Transverse colon (tissue), 4 donors: ENCODE measurements around the gene POU2F2. TPM values are rescaled to one million over a fixed set of nuclear protein-coding genes. Genes with fewer than 3 reads are reported as not detected.
"Not testable (repeated sequence)": the region's sequence is repeated elsewhere in the genome, so short reads cannot be mapped to it uniquely, and the experiment has no call there.

Experiments
- DNase-seq: peaks from one replicate; pipeline ENCODE4 v3.0.0-alpha.2; 2019
- H3K27ac ChIP-seq, 4 donors: fragments of 200-600 bp; sonication (generic); 2 replicates each; pipeline ENCODE4 v1.5.1; 2016 to 2018; ENCODE audit warnings: inconsistent platforms in 4 of 4
- H3K27me3 ChIP-seq: fragments of 200-600 bp; sonication (generic); 2 replicates; pipeline ENCODE4 v1.5.1; 2017; ENCODE audit warnings: inconsistent platforms
- H3K36me3 ChIP-seq, 4 donors: fragments of 200-600 bp; sonication (generic); 2 replicates each; pipeline ENCODE4 v1.5.1; 2017 to 2019; ENCODE audit warnings: inconsistent platforms in 4 of 4
- H3K4me1 ChIP-seq, 4 donors: fragments of 200-600 bp; sonication (generic); 2 replicates each; pipeline ENCODE4 v1.5.1; 2017 to 2020; ENCODE audit warnings: inconsistent platforms in 4 of 4
- H3K4me3 ChIP-seq, 4 donors: fragments of 200-600 bp; sonication (generic); 1 replicate in 1 of 4; 2 replicates in 3 of 4; pipeline versions ENCODE4 v1.5.1 to v1.6.1; 2017 to 2019; ENCODE audit warnings: inconsistent platforms in 4 of 4
- H3K9me3 ChIP-seq, 2 donors: fragments of 200-600 bp; sonication (generic); 2 replicates each; pipeline ENCODE4 v1.5.1; 2017 to 2019; ENCODE audit warnings: inconsistent platforms in 2 of 2
- EP300 ChIP-seq: sonication (generic); formaldehyde crosslinking; IDR thresholded peaks from one replicate; pipeline ENCODE4 v1.6.1; 2017; ENCODE audit warnings: antibody characterized with exemption, low read depth
- POLR2A ChIP-seq: fragments of 450-650 bp; IDR thresholded peaks from one replicate; pipeline ENCODE4 v1.6.1; 2016; ENCODE audit warnings: antibody characterized with exemption, mild to moderate bottlenecking, moderate library complexity
- POLR2AphosphoS5 ChIP-seq, 3 donors: sonication (generic); formaldehyde crosslinking; IDR thresholded peaks; one replicate each; pipeline ENCODE4 v1.6.1; 2016; ENCODE audit warnings: antibody characterized with exemption in 3 of 3
- WGBS, 2 donors: methylation state at CpG; one replicate each; pipeline ENCODE4 v1.1.5; 2018; ENCODE audit warnings: low coverage in 1 of 2; 5-methylcytosine and 5-hydroxymethylcytosine counted together
- in situ Hi-C, 4 donors: fragments of 200-750 bp; cut with MboI; loops; one replicate each; pipeline versions ENCODE4 v1.15.0 to v1.15.1; 2017; ENCODE audit warnings: low sequenced_read_pairs in 3 of 4, low pct_ligation_motif_present in 1 of 4, low pct_unique_long_range_greater_than_20kb in 1 of 4
- intact Hi-C: fragments of 100-400 bp; cut with DNase I; formaldehyde crosslinking; loops from one replicate; pipeline ENCODE4 v1.15.1; 2023; ENCODE audit warnings: low total_unique reads
- total RNA-seq, 4 donors: library from RNA; depleted of rRNA; stranded (reverse); fragments of >200 nt; gene quantifications; one replicate each; pipeline ENCODE4 v1.1.0, GENCODE V29; 2016
- TF ChIP-seq, protein P1 (sequence below), 5 experiments: fragments of 200-600 bp in 3 of 5; fragments of 450-650 bp in 2 of 5; sonication (generic) in 3 of 5; IDR thresholded peaks; 1 replicate in 2 of 5; 2 replicates in 3 of 5; pipeline ENCODE4 v1.5.1; 2016 to 2017; ENCODE audit warnings: antibody characterized with exemption in 5 of 5, inconsistent platforms in 3 of 5, mild to moderate bottlenecking in 2 of 5, moderate library complexity in 1 of 5

The POU2F2 gene
- total RNA-seq, 4 donors from 2014 or later: 0.96 to 7.1 (median 3.4) TPM

DNA sequence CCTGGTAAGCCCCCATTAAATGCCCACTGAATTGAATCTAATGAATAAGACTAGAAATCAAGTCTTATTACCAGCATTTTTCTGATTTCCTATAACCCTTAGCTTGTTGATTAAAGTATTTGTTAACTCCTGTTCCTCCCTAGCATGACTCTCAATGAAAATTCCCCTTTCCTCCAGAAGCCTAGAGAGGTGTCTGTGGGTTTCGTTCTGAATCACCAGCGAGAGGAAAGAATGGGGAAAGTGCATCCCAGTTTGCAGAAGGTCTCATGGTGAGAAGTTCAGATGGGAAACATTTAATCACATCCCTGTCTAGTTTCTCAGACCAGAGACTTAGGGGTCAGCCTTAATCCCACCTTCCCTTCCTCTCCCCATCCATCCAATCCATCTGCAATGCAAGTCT lies 26.9 kb downstream of the POU2F2 start:
- Histone ChIP-seq H3K4me1 (no peaks in the 10 kb centered on the region), H3K4me3 (no peak overlapping the region), H3K27ac (no peak overlapping the region), H3K36me3 (no peaks in the 10 kb centered on the region), H3K27me3 (peaks cover 12% of the 10 kb centered on the region), H3K9me3 (no peaks in the 10 kb centered on the region)
- TF ChIP-seq POLR2AphosphoS5 (IDR thresholded peaks at IDR 0.05) (no peak), EP300 (no peak), POLR2A (no peak)
- TF ChIP-seq, protein P1, sequence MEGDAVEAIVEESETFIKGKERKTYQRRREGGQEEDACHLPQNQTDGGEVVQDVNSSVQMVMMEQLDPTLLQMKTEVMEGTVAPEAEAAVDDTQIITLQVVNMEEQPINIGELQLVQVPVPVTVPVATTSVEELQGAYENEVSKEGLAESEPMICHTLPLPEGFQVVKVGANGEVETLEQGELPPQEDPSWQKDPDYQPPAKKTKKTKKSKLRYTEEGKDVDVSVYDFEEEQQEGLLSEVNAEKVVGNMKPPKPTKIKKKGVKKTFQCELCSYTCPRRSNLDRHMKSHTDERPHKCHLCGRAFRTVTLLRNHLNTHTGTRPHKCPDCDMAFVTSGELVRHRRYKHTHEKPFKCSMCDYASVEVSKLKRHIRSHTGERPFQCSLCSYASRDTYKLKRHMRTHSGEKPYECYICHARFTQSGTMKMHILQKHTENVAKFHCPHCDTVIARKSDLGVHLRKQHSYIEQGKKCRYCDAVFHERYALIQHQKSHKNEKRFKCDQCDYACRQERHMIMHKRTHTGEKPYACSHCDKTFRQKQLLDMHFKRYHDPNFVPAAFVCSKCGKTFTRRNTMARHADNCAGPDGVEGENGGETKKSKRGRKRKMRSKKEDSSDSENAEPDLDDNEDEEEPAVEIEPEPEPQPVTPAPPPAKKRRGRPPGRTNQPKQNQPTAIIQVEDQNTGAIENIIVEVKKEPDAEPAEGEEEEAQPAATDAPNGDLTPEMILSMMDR (IDR thresholded peaks at IDR 0.05): no peak
- in situ Hi-C loops (loop anchor here in 2 of 4 donors (25.0 kb wide), 1 partner anchor 207 kb away; the partner anchor contains the start of genes PAFAH1B3 (in 2 of the 2), PRR19 (in 2 of the 2) and TMEM145 (in 2 of the 2)), intact Hi-C loops (no loop called here)
- no peak for DNase-seq
- WGBS, 2 donors: 51 to 77% methylated on average over 2 of the region's 2 CpGs

DNA sequence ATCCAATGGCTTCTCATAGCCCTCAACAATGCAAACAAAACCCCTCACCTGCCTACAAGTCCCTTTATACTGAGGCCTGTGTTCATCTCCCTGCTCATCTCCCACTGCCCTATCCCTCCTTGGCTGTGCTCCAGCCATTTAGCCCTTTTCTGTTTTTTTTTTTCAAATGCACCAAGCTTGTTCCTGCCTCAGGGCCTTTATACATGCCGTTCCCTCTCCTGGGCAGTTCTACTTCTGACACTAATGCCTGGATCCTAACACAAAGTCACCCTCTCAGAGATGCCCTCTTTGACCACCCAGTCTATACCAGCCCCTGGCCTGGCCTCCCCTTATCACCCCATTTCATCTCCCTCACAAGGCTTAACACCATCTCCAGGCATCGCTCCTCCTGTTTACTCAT lies 29.4 kb downstream of the POU2F2 start:
- WGBS, 2 donors: 71 to 97% methylated on average over 1 to 2 of the region's 2 CpGs
- H3K4me3 ChIP-seq: no peak overlapping the region
- no peaks in the 10 kb centered on the region for H3K36me3 ChIP-seq
- H3K9me3 ChIP-seq: no peaks in the 10 kb centered on the region
- in situ Hi-C loops (loop anchor here in 2 of 4 donors (25.0 kb wide), 1 partner anchor 209 kb away; the partner anchor contains the start of genes PAFAH1B3 (in 2 of the 2), PRR19 (in 2 of the 2) and TMEM145 (in 2 of the 2)), intact Hi-C loops (no loop called here)
- no peaks in the 10 kb centered on the region for H3K4me1 ChIP-seq
- DNase-seq: no peak
- TF ChIP-seq EP300 (no peak), POLR2A (no peak), POLR2AphosphoS5 (IDR thresholded peaks at IDR 0.05) (no peak)
- TF ChIP-seq, protein P1 (IDR thresholded peaks at IDR 0.05): no peak
- peaks cover 12% of the 10 kb centered on the region for H3K27me3 ChIP-seq
- H3K27ac ChIP-seq: no peak overlapping the region

DNA sequence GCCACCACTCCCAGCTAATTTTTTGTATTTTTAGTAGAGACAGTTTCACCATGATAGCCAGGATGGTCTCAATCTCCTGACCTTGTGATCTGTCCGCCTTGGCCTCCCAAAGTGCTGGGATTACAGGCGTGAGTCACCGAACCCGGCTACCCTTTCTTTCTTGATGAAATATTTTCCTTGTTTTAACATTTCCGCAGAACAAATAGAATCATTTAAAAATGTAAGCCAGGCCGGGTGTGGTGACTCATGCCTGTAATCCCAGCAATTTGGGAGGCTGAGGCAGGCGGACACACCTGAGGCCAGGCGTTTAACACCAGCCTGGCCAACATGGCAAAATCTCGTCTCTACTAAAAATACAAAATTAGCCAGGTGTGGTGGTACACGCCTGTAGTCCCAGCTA lies 32.0 kb downstream of the POU2F2 start:
- H3K4me1 ChIP-seq, H3K36me3 ChIP-seq, H3K27ac ChIP-seq, DNase-seq, intact Hi-C loops, H3K4me3 ChIP-seq, H3K27me3 ChIP-seq, H3K9me3 ChIP-seq: not testable (repeated sequence)
- WGBS, 2 donors: 87% methylated on average over 7 to 10 of the region's 10 CpGs
- in situ Hi-C loops: loop anchor here in 2 of 4 donors (25.0 kb wide), 1 partner anchor 212 kb away; the partner anchor contains the start of genes PAFAH1B3 (in 2 of the 2), PRR19 (in 2 of the 2) and TMEM145 (in 2 of the 2)

DNA sequence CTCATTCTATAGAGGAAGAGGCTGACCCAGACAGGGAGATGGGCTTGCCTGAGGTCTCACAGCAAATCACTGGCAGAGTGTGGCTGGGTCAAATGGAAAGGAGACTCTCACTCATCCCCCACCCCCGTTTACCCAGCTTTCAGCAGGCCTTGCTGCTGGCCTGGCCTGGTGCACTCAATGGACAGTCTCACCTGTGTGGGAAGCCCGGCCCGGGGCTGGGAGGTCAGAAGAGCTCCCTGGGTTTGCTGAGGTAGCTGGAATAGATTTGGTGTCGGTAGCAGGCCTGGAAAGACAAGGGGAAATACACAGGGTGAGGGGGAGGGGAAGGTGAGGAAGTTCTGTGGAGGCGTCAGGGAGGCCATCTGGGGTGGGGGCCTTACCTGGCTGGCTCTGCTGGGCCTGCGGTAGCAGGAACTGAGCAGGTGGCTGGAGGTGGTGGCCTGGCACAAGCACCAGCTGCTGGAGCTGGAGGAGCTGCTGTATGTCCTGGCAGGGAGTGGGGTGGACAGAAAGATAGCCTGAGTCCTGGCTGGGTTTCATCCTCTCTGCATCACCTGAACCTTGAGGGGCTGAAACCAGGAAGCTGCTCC lies 32.8 kb downstream of the POU2F2 start:
- Histone ChIP-seq H3K4me1 (peaks cover 0 to under 1% (median 0%) of the 10 kb centered on the region in 4 donors), H3K27me3 (no peaks in the 10 kb centered on the region), H3K4me3 (no peak overlapping the region), H3K27ac (no peak overlapping the region), H3K36me3 (no peaks in the 10 kb centered on the region), H3K9me3 (no peaks in the 10 kb centered on the region)
- whole genome bisulfite sequencing, 2 donors: 75% methylated on average over 6 of the region's 6 CpGs; no CpG with 5 or more reads in 1 of the 2 donors
- in situ Hi-C loops (no loop called here), intact Hi-C loops (no loop called here)
- TF ChIP-seq, protein P1 (IDR thresholded peaks at IDR 0.05): no peak
- TF ChIP-seq POLR2A: no peak
- no peak for TF ChIP-seq POLR2AphosphoS5 (IDR thresholded peaks at IDR 0.05)
- no peak for TF ChIP-seq EP300
- no peak for DNase-seq
